GM12878 (cell line): ENCODE results near the gene ACKR2. TPM values are rescaled to one million over a fixed set of nuclear protein-coding genes. Genes with fewer than 3 reads are reported as not detected.

Source experiments
- ATAC-seq: fragments of 200-7000 bp; cut with Tn5 transposase; 3 replicates; pipeline ENCODE4 v1.9.1; 2020; ENCODE audit warnings: mild to moderate bottlenecking, moderate library complexity
- BruUV-seq: library from RNA; stranded (reverse); fragments of 400-500 nt; replicated peaks from 2 replicates; lab custom pipeline; 2021; lab: Mats Ljungman, UMichigan
- CTCF ChIA-PET: fragments of 300-600 bp; sonication (Branson Sonifier 250); formaldehyde crosslinking; extraction: SDS; loops from one replicate; lab custom pipeline; 2021; ENCODE audit warnings: inconsistent platforms; lab: Yijun Ruan, JAX
- POLR2A ChIA-PET: fragments of 350-600 bp; formaldehyde crosslinking; extraction: SDS; loops from one replicate; lab custom pipeline; 2021; ENCODE audit warnings: inconsistent platforms; lab: Charles Lee
- RAD21 ChIA-PET: fragments of 300-600 bp; sonication (Branson Sonifier 250); formaldehyde crosslinking; loops from one replicate; lab custom pipeline; 2023; ENCODE audit warnings: antibody characterized with exemption; ENCODE audit not compliant: unreplicated experiment; lab: Charles Lee
- SMC1A ChIA-PET: fragments of 300-600 bp; sonication (Branson Sonifier 250); formaldehyde crosslinking; loops from one replicate; lab custom pipeline; 2023; ENCODE audit not compliant: unreplicated experiment, uncharacterized antibody; lab: Charles Lee
- DNase-seq: peaks from one replicate; pipeline ENCODE4 v3.0.0-alpha.2; 2011; ENCODE audit warnings: low read depth, low spot score
- FAIRE-seq: peaks from 3 replicates; lab custom pipeline; 2011; peaks lifted over from hg19 to GRCh38; lab: Jason Lieb, UNC
- H2AFZ ChIP-seq: 2 replicates; pipeline ENCODE4 v1.6.0; 2011; ENCODE audit warnings: low read depth, low read length, control low read depth; ENCODE audit not compliant: control insufficient read depth
- H3K27ac ChIP-seq: 2 replicates; pipeline ENCODE4 v1.5.1; 2011; ENCODE audit warnings: control low read depth; ENCODE audit not compliant: control insufficient read depth, insufficient read depth
- H3K27me3 ChIP-seq, 2 experiments: replicated peaks in 1 of 2; 2 replicates each; pipeline versions ENCODE4 v1.6.0 to v1.6.1; 2011; ENCODE audit warnings: low read length in 1 of 2; ENCODE audit not compliant: control insufficient read depth in 2 of 2, insufficient read depth in 2 of 2
- H3K36me3 ChIP-seq, 2 experiments: 2 replicates each; pipeline ENCODE4 v1.5.1; 2011; ENCODE audit warnings: low read length in 1 of 2; ENCODE audit not compliant: control insufficient read depth in 2 of 2, insufficient read depth in 2 of 2
- H3K4me1 ChIP-seq: 2 replicates; pipeline ENCODE4 v1.6.1; 2011; ENCODE audit warnings: mild to moderate bottlenecking, low read length, moderate library complexity, mixed read lengths; ENCODE audit not compliant: control insufficient read depth, insufficient read depth
- H3K4me2 ChIP-seq: 2 replicates; pipeline ENCODE4 v1.6.0; 2011; ENCODE audit warnings: control low read depth; ENCODE audit not compliant: control insufficient read depth, insufficient read depth
- H3K4me3 ChIP-seq: fragments of 200-600 bp; sonication (generic); 2 replicates; pipeline ENCODE4 v1.5.1; 2016
- H3K79me2 ChIP-seq: 2 replicates; pipeline ENCODE4 v1.6.0; 2011; ENCODE audit warnings: low read length; ENCODE audit not compliant: control insufficient read depth, insufficient read depth
- H3K9ac ChIP-seq: 2 replicates; pipeline ENCODE4 v1.8.0; 2011; ENCODE audit warnings: low read length, control low read depth, mixed read lengths; ENCODE audit not compliant: control insufficient read depth, insufficient read depth
- H3K9me3 ChIP-seq: replicated peaks from 3 replicates; pipeline ENCODE4 v1.5.1; 2011; ENCODE audit warnings: mild to moderate bottlenecking, low read length; ENCODE audit not compliant: control insufficient read depth, insufficient read depth
- H4K20me1 ChIP-seq: 2 replicates; pipeline ENCODE4 v1.6.0; 2011; ENCODE audit not compliant: control insufficient read depth, insufficient read depth
- BHLHE40 ChIP-seq, 2 experiments: fragments of 450-650 bp in 1 of 2; IDR thresholded peaks; 2 replicates each; pipeline ENCODE4 v1.6.1; 2011 to 2017; ENCODE audit warnings: low read depth in 2 of 2, borderline replicate concordance in 1 of 2, improper control_type of control experiment in 1 of 2, low read length in 1 of 2, mild to moderate bottlenecking in 1 of 2
- BRCA1 ChIP-seq: IDR thresholded peaks from 2 replicates; pipeline ENCODE4 v1.6.1; 2011; ENCODE audit warnings: low read depth, low read length, improper control_type of control experiment
- DPF2 ChIP-seq: fragments of 450-650 bp; IDR thresholded peaks from 2 replicates; pipeline ENCODE4 v1.6.1; 2017; ENCODE audit warnings: mild to moderate bottlenecking
- ELK1 ChIP-seq: IDR thresholded peaks from 2 replicates; pipeline ENCODE4 v1.6.1; 2012; ENCODE audit warnings: low read depth, low read length, improper control_type of control experiment
- IKZF1 ChIP-seq: fragments of 450-650 bp; conservative IDR thresholded peaks from 2 replicates; pipeline ENCODE4 v1.6.1; 2017; ENCODE audit warnings: antibody characterized with exemption, mild to moderate bottlenecking
- LARP7 ChIP-seq: fragments of 450-650 bp; IDR thresholded peaks from 2 replicates; pipeline ENCODE4 v1.6.1; 2017; ENCODE audit warnings: mild to moderate bottlenecking
- MAX ChIP-seq: IDR thresholded peaks from 2 replicates; pipeline ENCODE4 v1.6.1; 2012; ENCODE audit warnings: low read depth, low read length, improper control_type of control experiment
- MTA2 ChIP-seq: fragments of 450-650 bp; IDR thresholded peaks from 2 replicates; pipeline ENCODE4 v1.6.1; 2016; ENCODE audit warnings: low read depth, mild to moderate bottlenecking, moderate library complexity
- MTA3 ChIP-seq: IDR thresholded peaks from 2 replicates; pipeline ENCODE4 v1.6.1; 2012; ENCODE audit warnings: low read length, inconsistent platforms, borderline replicate concordance
- SPI1 ChIP-seq: IDR thresholded peaks from 2 replicates; pipeline ENCODE4 v1.6.1; 2011; ENCODE audit warnings: low read depth, mild to moderate bottlenecking, low read length, moderate library complexity, borderline replicate concordance; ENCODE audit not compliant: insufficient read depth
- SREBF1 ChIP-seq: IDR thresholded peaks from 2 replicates; pipeline ENCODE4 v1.6.1; 2012; ENCODE audit warnings: mild to moderate bottlenecking, low read length
- STAT1 ChIP-seq: fragments of 450-650 bp; conservative IDR thresholded peaks from 2 replicates; pipeline ENCODE4 v1.6.1; 2014; ENCODE audit warnings: antibody characterized with exemption, mild to moderate bottlenecking
- YY1 ChIP-seq: IDR thresholded peaks from 2 replicates; pipeline ENCODE4 v1.6.1; 2011; ENCODE audit warnings: low read depth, mild to moderate bottlenecking, low read length
- ZBTB40 ChIP-seq: fragments of 450-650 bp; IDR thresholded peaks from 2 replicates; pipeline ENCODE4 v1.6.1; 2016; ENCODE audit warnings: mild to moderate bottlenecking, moderate library complexity, borderline replicate concordance
- ZSCAN29 ChIP-seq: fragments of 450-650 bp; IDR thresholded peaks from 2 replicates; pipeline ENCODE4 v1.6.1; 2017; ENCODE audit warnings: mild to moderate bottlenecking, moderate library complexity
- ZZZ3 ChIP-seq: IDR thresholded peaks from 2 replicates; pipeline ENCODE4 v1.6.1; 2011; ENCODE audit warnings: low read depth; ENCODE audit not compliant: control insufficient read depth, insufficient read length
- WGBS: methylation state at CpG from one replicate; pipeline ENCODE4 v1.1.6; 2016; ENCODE audit warnings: low lambda C conversion rate; ENCODE audit not compliant: insufficient replicate concordance, insufficient coverage; ENCODE audit errors: missing lambda C conversion rate; 5-methylcytosine and 5-hydroxymethylcytosine counted together
- in situ Hi-C: fragments of 300-500 bp; cut with MboI; formaldehyde crosslinking; loops from 9 replicates; pipeline ENCODE4 v1.14.3; 2018; ENCODE audit warnings: mixed read lengths
- intact Hi-C: fragments of 100-400 bp; cut with micrococcal nuclease; formaldehyde crosslinking; loops from one replicate; pipeline ENCODE4 v1.14.2; 2022; ENCODE audit not compliant: unreplicated experiment
- polyA plus RNA-seq, 11 experiments: library from polyadenylated mRNA; depleted of rRNA in 4 of 11; unstranded in 6 of 11; stranded (reverse) in 5 of 11; fragments of >200 nt; fragmentation: Nextera tagmentation in 4 of 11; fragmentation: Illumina TruSeq in 1 of 11; extraction: Ambion mirVana in 4 of 11; extraction: Trizol in 1 of 11; gene quantifications; 1 replicate in 1 of 11; 2 replicates in 10 of 11; pipeline versions ENCODE4 v1.2.1 to v1.2.3, GENCODE V29; 2011 to 2016; ENCODE audit warnings: inconsistent platforms in 2 of 11, missing spikeins in 2 of 11, low read depth in 1 of 11
- total RNA-seq, 4 experiments: library from RNA; depleted of rRNA in 3 of 4; stranded (reverse); fragments of >200 nt in 3 of 4; fragmentation: Illumina TruSeq in 1 of 4; extraction: Trizol in 1 of 4; gene quantifications; 2 replicates each; pipeline versions ENCODE4 v1.2.1 to v1.2.3, GENCODE V29; 2013 to 2021

The ACKR2 gene
- total and polyA plus RNA-seq, 10 of the 15 experiments (the other 5 are each of a cell fraction or from before 2014, with no cell fraction given): 0.05 to 0.91 (median 0.23) TPM; not detected in 2

GRCh38 chr3:42796332-42796885 is 12.8 kb upstream of the ACKR2 start:
- H3K79me2 ChIP-seq: peaks cover 17% of the 10 kb centered on the region
- in situ Hi-C loops (no loop called here), intact Hi-C loops (no loop called here)
- H3K9ac ChIP-seq: no peak overlapping the region
- FAIRE-seq: no peak
- SMC1A ChIA-PET: interaction anchor here (0.7 to 1.5 kb wide), 2 partner anchors 16 kb away, joined by 3 read pairs; no protein-coding TSS in a partner anchor
- POLR2A ChIA-PET: interaction anchor here (1.1 kb wide), 1 partner anchor 8 kb away, joined by 5 read pairs; the partner anchor contains the start of gene HIGD1A
- H4K20me1 ChIP-seq: no peaks in the 10 kb centered on the region
- no peak overlapping the region for H3K27ac ChIP-seq
- no peaks in the 10 kb centered on the region for H3K4me1 ChIP-seq
- H2AFZ ChIP-seq: no peak overlapping the region
- H3K27me3 ChIP-seq: no peaks in the 10 kb centered on the region
- CTCF ChIA-PET: interaction anchor here (0.6 to 2.1 kb wide), 7 partner anchors 9 to 697 kb away, joined by 3 to 8 read pairs (median 3); no protein-coding TSS in a partner anchor
- peaks cover 0 to 6% of the 10 kb centered on the region in 2 experiments; a peak in 1 of 4 replicates for H3K36me3 ChIP-seq
- H3K9me3 ChIP-seq: no peaks in the 10 kb centered on the region
- H3K4me2 ChIP-seq: no peak overlapping the region
- DNase-seq: no peak
- no peak for ATAC-seq
- BruUV-seq: no TSS peak
- H3K4me3 ChIP-seq: no peak overlapping the region
- RAD21 ChIA-PET: interaction anchor here (1.0 to 1.1 kb wide), 2 partner anchors 14 to 35 kb away, joined by 4 read pairs; no protein-coding TSS in a partner anchor
- WGBS: 86% methylated on average over 4 of the region's 5 CpGs
- TF ChIP-seq MAX: no peak
- TF ChIP-seq MTA2: no peak
- no peak for TF ChIP-seq YY1
- TF ChIP-seq ELK1: no peak
- no peak for TF ChIP-seq BHLHE40 (IDR thresholded peaks at IDR 0.05; ENCODE audit: borderline replicate concordance in 1 of 2, low read depth in 2 of 2, low read length in 1 of 2)
- TF ChIP-seq MTA3: no peak
- TF ChIP-seq ZBTB40: no peak
- TF ChIP-seq LARP7: no peak
- TF ChIP-seq DPF2: no peak
- TF ChIP-seq IKZF1: no peak
- no peak for TF ChIP-seq ZZZ3
- no peak for TF ChIP-seq SREBF1
- TF ChIP-seq ZSCAN29: no peak
- TF ChIP-seq STAT1: no peak
- TF ChIP-seq BRCA1: no peak
- TF ChIP-seq SPI1: no peak
